Sigmoid colon (tissue), 7 donors: ENCODE results near the gene HSFX3. TPM values are rescaled to one million over a fixed set of nuclear protein-coding genes. Genes with fewer than 3 reads are reported as not detected.

Source experiments
- DNase-seq: peaks from one replicate; pipeline ENCODE4 v3.0.0-alpha.2; 2019
- H3K27ac ChIP-seq, 4 donors: fragments of 200-600 bp; sonication (generic); one replicate each; pipeline ENCODE4 v1.5.1; 2016 to 2019; ENCODE audit warnings: mild to moderate bottlenecking in 1 of 4
- H3K27me3 ChIP-seq, 3 donors: fragments of 200-600 bp; sonication (generic); one replicate each; pipeline ENCODE4 v1.5.1; 2019; ENCODE audit warnings: mild to moderate bottlenecking in 1 of 3
- H3K36me3 ChIP-seq, 4 donors: fragments of 200-600 bp; sonication (generic); one replicate each; pipeline ENCODE4 v1.5.1; 2016 to 2019
- H3K4me1 ChIP-seq, 4 donors: fragments of 200-600 bp; sonication (generic); one replicate each; pipeline ENCODE4 v1.5.1; 2017 to 2019
- H3K4me3 ChIP-seq, 4 donors: fragments of 200-600 bp; sonication (generic); one replicate each; pipeline ENCODE4 v1.5.1; 2017 to 2019; ENCODE audit warnings: mild to moderate bottlenecking in 2 of 4, moderate library complexity in 1 of 4
- H3K9me3 ChIP-seq, 4 donors: fragments of 200-600 bp in 3 of 4; sonication (generic) in 3 of 4; one replicate each; pipeline versions ENCODE4 v1.5.1 to v1.6.1; 2013 to 2019
- EP300 ChIP-seq, 4 donors: sonication (generic); formaldehyde crosslinking; IDR thresholded peaks; one replicate each; pipeline ENCODE4 v1.6.1; 2017; ENCODE audit warnings: antibody characterized with exemption in 4 of 4
- POLR2A ChIP-seq, 2 donors: fragments of 450-650 bp; IDR thresholded peaks; one replicate each; pipeline ENCODE4 v1.6.1; 2016; ENCODE audit warnings: antibody characterized with exemption in 2 of 2, mild to moderate bottlenecking in 2 of 2, moderate library complexity in 2 of 2
- POLR2AphosphoS5 ChIP-seq, 4 donors: sonication (generic); formaldehyde crosslinking; IDR thresholded peaks; one replicate each; pipeline ENCODE4 v1.6.1; 2017; ENCODE audit warnings: antibody characterized with exemption in 4 of 4
- WGBS, 2 donors: extraction: QIAGEN DNeasy Blood & Tissue Kit; methylation state at CpG; one replicate each; pipeline ENCODE4 v1.1.7; 2013; 5-methylcytosine and 5-hydroxymethylcytosine counted together
- intact Hi-C: fragments of 100-400 bp; cut with DNase I; formaldehyde crosslinking; loops from one replicate; pipeline ENCODE4 v1.15.1; 2023
- polyA plus RNA-seq, 3 donors: library from polyadenylated mRNA; stranded (reverse); fragments of 200-250 nt; gene quantifications; one replicate each; pipeline ENCODE4 v1.2.3, GENCODE V29; 2013
- total RNA-seq, 4 donors: library from RNA; depleted of rRNA; stranded (reverse); fragments of >200 nt; gene quantifications; one replicate each; pipeline ENCODE4 v1.1.0, GENCODE V29; 2016
- TF ChIP-seq, protein P1 (sequence below), 4 experiments: fragments of 450-650 bp in 3 of 4; fragments of 200-600 bp in 1 of 4; IDR thresholded peaks; one replicate each; pipeline ENCODE4 v1.5.1; 2016 to 2019; ENCODE audit warnings: antibody characterized with exemption in 4 of 4, mild to moderate bottlenecking in 3 of 4, moderate library complexity in 2 of 4
- donor health status: healthy with polysubstance abuse.
- donor health status: Bipolar disorder and iron deficiency.
- donor health status: healthy.

The HSFX3 gene
- total and polyA plus RNA-seq, 7 donors: not detected

DNA sequence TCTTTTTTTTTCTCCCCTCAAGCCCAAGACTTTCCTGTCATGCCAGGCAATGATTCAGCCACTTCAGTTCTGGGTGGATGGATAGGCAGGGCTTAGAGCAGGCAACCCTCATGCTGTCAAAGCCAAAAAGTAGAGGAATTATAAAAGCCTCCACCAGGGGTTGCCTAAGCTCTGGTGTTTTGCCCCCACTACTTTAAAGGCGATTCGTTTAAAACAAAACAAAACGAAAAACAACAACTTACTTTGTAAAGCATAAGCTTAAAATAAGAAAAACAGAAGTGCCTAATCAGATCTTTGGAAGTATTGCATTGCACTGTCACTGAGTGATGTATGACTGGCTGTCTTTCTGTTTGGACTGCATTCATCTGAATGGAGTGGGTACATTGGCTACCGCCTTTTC, 39.3 kb downstream of the HSFX3 start:
- WGBS, 2 donors: 42 to 72% methylated on average over 4 of the region's 4 CpGs
- Histone ChIP-seq H3K27ac (no peak overlapping the region), H3K36me3 (no peaks in the 10 kb centered on the region), H3K9me3 (no peaks in the 10 kb centered on the region), H3K4me3 (no peak overlapping the region), H3K4me1 (peaks cover 0 to 5% (median 0%) of the 10 kb centered on the region in 4 donors), H3K27me3 (no peaks in the 10 kb centered on the region)
- intact Hi-C loops: no loop called here
- TF ChIP-seq, protein P1, sequence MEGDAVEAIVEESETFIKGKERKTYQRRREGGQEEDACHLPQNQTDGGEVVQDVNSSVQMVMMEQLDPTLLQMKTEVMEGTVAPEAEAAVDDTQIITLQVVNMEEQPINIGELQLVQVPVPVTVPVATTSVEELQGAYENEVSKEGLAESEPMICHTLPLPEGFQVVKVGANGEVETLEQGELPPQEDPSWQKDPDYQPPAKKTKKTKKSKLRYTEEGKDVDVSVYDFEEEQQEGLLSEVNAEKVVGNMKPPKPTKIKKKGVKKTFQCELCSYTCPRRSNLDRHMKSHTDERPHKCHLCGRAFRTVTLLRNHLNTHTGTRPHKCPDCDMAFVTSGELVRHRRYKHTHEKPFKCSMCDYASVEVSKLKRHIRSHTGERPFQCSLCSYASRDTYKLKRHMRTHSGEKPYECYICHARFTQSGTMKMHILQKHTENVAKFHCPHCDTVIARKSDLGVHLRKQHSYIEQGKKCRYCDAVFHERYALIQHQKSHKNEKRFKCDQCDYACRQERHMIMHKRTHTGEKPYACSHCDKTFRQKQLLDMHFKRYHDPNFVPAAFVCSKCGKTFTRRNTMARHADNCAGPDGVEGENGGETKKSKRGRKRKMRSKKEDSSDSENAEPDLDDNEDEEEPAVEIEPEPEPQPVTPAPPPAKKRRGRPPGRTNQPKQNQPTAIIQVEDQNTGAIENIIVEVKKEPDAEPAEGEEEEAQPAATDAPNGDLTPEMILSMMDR (IDR thresholded peaks at IDR 0.05): no peak
- TF ChIP-seq EP300 (IDR thresholded peaks at IDR 0.05) (no peak), POLR2A (IDR thresholded peaks at IDR 0.05) (no peak)
- DNase-seq: no peak

DNA sequence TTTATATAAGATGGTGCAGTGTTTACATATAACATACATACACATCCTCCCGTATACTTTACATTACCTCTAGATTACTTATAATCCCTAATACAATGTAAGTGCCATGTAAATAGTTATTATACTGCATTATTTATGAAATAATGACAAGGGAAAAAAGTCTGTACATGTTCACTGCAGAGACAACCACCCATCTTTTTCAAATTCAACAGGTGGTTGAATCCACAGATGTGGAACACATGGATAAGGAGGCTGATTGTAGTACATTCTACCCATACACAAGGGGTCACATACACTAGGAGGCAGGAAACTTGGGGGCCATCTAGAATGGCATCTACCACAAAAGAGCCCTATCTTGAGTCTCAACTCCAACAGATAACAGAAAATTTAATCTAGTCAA, 41.3 kb downstream of the HSFX3 start:
- intact Hi-C loops: no loop called here
- H3K36me3 ChIP-seq: no peaks in the 10 kb centered on the region
- H3K9me3 ChIP-seq: no peaks in the 10 kb centered on the region
- no peak overlapping the region for H3K27ac ChIP-seq
- WGBS, 2 donors: 21 to 88% methylated on average over 1 of the region's 1 CpG
- peaks cover 0 to 10% (median 2%) of the 10 kb centered on the region in 4 donors for H3K4me1 ChIP-seq
- DNase-seq: no peak
- no peaks in the 10 kb centered on the region for H3K27me3 ChIP-seq
- TF ChIP-seq, protein P1 (IDR thresholded peaks at IDR 0.05): no peak
- TF ChIP-seq POLR2A (IDR thresholded peaks at IDR 0.05) (no peak), POLR2AphosphoS5 (IDR thresholded peaks at IDR 0.05) (no peak), EP300 (IDR thresholded peaks at IDR 0.05) (no peak)
- H3K4me3 ChIP-seq: no peak overlapping the region

DNA sequence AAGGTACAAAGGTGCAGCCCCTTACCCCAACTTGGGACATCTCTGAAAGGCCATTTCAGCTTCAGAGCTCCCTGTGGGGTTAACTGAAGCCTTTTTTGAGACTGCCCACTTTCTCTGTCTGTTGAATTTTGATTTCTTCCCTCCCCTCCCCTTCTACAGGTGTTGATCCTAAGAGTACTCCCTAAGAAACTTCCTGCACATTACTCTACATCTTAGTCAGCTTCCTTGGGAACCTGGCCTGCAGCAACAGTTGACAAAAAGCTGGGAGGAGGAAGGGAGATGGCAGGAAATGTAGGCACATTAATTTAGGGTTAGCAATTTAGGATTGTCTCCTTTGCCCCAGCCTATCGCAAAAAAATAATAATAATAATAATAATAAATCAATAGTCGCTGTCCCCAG, 43.4 kb downstream of the HSFX3 start:
- intact Hi-C loops: no loop called here
- Histone ChIP-seq H3K27ac (no peak overlapping the region), H3K36me3 (peaks cover 0 to 8% (median 0%) of the 10 kb centered on the region in 4 donors), H3K27me3 (no peaks in the 10 kb centered on the region), H3K9me3 (no peaks in the 10 kb centered on the region), H3K4me3 (no peak overlapping the region), H3K4me1 (peaks cover 0 to 10% (median 2%) of the 10 kb centered on the region in 4 donors)
- no peak for TF ChIP-seq POLR2AphosphoS5 (IDR thresholded peaks at IDR 0.05)
- no peak for TF ChIP-seq EP300 (IDR thresholded peaks at IDR 0.05)
- no peak for TF ChIP-seq POLR2A (IDR thresholded peaks at IDR 0.05)
- TF ChIP-seq, protein P1 (IDR thresholded peaks at IDR 0.05): no peak
- DNase-seq: no peak
- WGBS, 2 donors: 98 to 99% methylated on average over 2 of the region's 2 CpGs

DNA sequence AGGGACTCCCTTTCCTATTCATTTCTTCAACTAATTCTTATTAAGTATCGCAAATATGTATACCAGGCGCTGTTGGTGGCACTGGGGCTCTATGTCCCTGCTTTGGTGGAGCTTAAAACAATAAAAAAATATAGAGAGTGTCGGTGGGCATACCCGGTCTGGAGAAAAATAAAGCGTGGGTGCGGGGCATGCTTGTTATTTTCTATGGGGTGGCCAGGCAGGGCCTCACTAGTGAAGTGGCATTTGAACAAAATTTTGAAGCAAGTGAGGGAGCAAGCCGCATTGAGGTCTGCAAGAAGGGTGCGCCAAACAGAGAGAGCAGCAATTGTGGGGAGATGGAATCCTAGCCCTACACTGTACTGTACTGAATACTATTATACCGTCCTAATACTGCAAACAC, 44.1 kb downstream of the HSFX3 start:
- peaks cover 0 to 10% (median 2%) of the 10 kb centered on the region in 4 donors for H3K4me1 ChIP-seq
- 81 to 87% methylated on average over 9 of the region's 9 CpGs for WGBS, 2 donors
- H3K27me3 ChIP-seq: no peaks in the 10 kb centered on the region
- H3K27ac ChIP-seq: peak overlapping the region; percentile 83 to 94 (median 88)
- no peak for TF ChIP-seq EP300 (IDR thresholded peaks at IDR 0.05)
- no peak for TF ChIP-seq POLR2A (IDR thresholded peaks at IDR 0.05)
- TF ChIP-seq, protein P1 (IDR thresholded peaks at IDR 0.05): no peak
- TF ChIP-seq POLR2AphosphoS5 (IDR thresholded peaks at IDR 0.05): no peak
- intact Hi-C loops: loop anchor here (2.0 kb wide), 2 partner anchors 35 to 125 kb away; partner anchors contain the start of genes EOLA1 and TMEM185A
- no peak for DNase-seq
- peak overlapping the region in 3 of 4 donors; percentile 65 to 69 (median 68) for H3K4me3 ChIP-seq
- H3K36me3 ChIP-seq: peaks cover 0 to 13% (median 0%) of the 10 kb centered on the region in 4 donors
- no peaks in the 10 kb centered on the region for H3K9me3 ChIP-seq
